GM19395 (cell line): ENCODE data around the gene GSTO2.

ENCODE experiments used
- ATAC-seq: cut with Tn5 transposase; IDR thresholded peaks from one replicate; pipeline ENCODE4 v1.9.1; 2021; ENCODE audit warnings: mild to moderate bottlenecking, moderate library complexity; ENCODE audit not compliant: unreplicated experiment

Gene GSTO2

DNA sequence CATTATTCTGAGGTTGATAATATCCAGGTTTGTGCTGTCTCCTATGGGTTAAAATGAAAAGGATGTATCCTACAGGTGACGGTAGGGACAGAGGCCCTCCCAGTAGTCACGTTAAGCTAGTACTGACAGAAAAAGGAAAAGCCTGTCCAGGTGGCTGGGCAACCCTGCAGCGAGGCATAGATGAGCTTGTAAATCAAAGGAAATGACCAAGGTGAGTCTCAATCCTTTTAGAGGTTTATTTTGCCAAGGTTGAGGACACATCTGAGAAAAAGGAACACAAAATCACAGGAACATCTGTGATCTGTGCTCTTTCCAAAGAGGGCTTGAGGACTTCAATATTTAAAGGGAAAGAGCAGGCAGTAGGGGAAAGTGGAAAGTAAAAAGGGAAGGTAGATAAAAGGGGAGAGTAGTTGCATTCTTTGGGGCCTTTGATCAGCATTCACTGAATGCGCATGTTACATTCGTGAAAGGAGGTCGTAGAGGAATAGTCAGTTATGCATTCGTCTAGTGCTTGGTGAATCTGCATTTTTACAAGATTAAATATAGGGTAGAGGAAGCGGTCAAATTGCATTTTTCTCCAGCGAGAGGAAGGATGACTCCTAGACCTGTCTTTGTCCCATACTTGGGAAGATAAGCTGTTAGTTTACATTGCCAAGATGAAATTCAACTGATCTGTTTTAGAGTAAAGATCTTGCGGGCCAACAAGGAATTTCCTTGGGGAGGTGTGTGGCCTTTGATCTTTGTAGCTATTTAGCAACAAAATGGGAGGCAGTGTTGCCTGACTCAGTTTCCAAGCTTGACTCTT, 15.2 kb upstream of the GSTO2 start:
- ATAC-seq, result no peak

DNA sequence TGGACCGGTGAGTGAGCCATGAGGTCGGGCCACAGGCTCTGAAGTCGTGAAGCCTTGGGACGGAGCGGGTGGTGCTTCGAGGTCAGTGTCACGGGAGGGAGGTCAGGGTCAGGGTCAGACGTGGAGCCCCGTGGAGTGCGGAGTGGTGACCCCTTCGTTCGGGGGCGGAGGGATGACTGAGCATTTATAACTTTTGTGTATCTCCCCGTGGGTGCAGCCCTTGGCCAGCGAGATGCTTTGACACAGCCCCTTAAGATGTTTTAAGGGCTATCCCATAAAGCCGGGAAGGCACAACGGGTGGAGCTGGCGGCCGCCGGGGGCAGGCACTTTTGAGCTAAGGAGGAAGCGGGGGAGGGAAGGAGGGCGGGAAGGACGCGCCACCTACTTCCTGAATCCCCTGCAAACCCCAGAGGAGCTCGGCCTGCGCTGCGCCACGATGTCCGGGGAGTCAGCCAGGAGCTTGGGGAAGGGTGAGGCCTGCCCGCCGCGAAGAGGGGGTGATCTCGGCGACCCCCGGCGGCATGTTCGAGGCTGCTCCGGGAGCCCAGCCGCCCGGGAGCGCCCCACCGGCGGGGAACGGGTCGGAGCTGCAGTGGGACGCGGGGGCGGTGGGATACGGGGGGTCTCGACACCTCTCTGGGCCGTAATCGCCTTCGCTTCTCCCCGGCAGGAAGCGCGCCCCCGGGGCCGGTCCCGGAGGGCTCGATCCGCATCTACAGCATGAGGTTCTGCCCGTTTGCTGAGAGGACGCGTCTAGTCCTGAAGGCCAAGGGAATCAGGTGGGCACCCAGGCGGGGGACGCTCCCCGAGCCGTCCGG, 14.3 kb upstream of the GSTO2 start, which contains the start of gene GSTO1:
Gene GSTO1, plus strand, starts transcription at position 400 of the 818 bp plus-strand sequence. Its CDS starts 37 bp downstream, at position 437.
- peak; percentile 77 for ATAC-seq

DNA sequence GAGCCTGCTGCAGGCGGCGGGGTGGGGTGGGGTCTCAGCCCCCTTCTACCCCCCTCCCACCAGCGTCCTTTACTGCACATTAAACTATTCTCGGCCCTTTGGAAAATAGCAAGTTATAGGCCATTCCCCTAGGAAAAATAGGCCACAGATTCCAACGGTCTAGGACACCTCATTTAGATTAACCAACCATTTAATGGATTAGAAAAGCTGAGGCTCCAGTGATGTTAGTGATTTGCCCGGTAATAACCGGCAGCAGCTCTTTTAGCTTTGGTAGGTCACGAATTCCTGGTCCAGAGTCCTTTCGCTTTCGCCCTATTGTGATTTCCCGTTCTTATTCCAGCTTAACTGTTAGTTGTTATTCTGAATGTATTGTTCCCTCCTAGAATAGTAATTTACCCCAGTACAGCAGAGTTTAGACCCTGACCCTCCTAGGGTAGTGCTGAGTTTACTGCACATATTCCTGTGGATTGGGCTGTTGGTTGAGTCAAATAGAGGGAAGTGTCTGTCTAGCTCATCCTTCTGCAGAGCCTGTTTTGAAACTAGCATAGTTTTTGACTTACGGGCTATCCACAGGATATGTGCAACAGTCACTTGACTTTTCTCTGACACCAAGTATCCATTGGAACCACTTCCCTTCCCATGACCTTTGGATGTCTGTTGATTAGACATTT, 13.5 kb upstream of the GSTO2 start:
- ATAC-seq, result peak; percentile 50

DNA sequence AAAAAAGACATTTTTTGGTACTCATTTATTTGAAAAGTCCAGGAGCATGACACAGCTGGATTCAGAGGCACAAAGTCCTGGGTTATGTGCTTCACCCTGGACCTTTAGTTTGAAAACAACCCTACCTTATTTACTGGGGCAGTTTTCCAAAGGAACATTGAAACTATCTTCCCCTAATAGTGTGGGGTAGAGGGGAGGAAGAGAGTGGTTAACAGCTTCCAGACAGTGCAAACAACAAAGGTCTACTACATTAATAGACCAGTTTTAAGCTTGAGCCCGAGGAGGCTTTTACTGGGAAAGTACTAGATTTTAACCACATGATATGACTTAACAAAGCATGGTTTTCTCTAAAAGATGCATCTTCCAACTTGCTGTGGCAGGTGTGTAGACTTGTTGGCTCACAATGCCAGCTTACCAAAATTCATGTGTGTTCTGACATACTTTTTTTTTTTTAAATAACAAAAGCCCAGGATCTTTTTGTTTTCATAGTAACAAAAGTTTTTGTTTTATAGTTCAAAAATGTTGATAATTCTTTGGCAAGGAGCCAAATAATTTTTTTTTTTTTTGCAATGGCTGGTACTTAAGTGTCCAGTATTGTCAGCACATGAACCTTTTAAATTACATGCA, 12.5 kb upstream of the GSTO2 start:
- ATAC-seq, result no peak

DNA sequence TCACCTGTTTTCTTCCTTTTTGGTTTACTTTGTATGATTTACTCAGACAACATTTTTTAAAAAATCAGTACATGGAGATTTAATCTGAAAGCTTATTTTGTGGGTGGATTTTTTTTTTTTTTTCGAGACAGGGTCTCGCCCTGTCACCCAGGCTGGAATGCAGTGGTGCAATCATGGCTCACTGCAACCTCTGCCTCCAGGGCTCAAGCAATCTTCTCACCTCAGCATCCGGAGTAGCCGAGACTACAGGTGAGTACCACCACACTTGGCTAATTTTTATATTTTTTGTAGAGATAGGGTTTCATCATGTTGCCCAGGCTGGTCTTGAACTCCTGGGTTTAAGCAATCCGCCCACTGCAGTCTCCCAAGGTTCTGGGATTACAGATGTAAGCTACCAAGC, 11.7 kb upstream of the GSTO2 start:
- no peak for ATAC-seq

DNA sequence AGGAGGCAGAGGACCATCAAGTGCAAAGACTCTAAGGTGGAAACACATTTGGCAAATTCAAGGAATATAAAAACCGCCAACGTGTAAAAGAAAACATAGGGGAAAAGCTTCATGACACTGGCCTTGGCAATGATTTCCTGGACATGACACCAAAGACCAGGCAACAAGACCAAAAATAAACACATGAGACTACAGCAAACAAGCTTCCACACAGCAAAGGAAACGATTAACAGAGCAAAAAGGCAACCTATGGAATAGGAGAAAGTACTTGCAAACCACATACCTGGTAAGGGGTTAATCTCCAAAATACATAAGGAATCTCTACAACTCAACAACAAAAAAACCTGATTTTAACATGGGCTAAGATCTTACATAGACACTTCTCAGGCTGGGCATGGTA, 10.8 kb upstream of the GSTO2 start:
- no peak for ATAC-seq

DNA sequence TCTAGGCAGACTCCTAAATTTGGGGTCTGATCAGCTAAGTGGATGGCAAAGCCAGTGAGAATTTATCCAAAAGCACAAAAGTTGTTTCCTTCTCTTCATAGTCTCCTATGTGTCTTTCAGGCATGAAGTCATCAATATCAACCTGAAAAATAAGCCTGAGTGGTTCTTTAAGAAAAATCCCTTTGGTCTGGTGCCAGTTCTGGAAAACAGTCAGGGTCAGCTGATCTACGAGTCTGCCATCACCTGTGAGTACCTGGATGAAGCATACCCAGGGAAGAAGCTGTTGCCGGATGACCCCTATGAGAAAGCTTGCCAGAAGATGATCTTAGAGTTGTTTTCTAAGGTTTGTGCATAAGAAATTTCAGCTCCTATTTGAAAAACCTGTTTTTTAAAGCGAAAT, 9.5 kb upstream of the GSTO2 start:
- ATAC-seq, result no peak

DNA sequence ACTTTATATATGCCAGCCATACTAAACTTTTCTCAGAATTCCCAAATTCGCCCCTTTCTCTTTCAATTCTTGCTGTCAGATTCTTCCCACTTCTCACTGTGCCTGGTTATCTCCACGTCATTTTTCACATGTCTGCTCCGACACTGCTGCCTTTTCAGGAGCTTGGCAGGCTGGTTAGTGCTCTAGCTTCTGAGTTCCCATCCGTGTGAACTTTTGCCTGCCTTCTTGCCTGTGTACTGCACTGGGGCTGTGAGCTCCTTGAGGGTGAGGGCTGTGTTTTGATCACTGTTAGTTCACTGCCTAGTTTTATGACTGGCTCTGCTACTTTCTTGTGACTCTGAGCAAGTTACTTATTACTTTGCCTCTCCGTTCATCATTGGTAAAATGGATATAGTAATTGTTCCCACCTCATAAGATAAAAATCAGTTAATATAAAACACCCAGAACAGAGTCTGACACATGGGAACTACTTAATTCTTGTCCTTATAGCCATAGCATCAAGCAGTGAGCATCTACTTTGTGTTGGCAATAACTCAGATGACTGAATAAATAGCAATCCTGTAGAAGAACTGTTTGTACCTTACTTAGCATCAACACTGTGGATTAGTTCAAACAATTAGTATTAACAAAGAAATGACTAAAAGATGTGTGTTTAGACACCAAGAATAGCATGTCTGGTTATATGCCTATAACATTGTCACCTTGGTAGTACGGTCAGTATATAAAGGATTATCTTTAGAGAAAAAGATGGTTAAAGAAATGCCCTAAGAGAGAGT, 8.8 kb upstream of the GSTO2 start:
- no peak for ATAC-seq

DNA sequence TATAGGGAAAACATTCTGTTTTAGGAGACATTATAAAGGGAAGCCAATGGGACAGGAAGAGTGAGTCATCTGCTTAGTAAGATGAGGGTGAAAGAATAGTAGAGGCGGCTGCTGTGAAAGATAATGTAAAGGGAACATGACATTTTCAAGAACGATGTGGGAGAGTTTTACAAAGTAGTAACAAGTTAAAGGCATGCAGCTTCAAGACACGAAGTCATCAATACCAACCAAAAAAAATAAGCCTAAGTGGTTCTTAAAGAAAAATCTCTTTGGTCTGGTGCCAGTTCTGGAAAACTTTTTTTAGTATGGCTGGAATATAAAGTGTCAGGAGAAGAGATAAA, 8.2 kb upstream of the GSTO2 start:
- no peak for ATAC-seq

DNA sequence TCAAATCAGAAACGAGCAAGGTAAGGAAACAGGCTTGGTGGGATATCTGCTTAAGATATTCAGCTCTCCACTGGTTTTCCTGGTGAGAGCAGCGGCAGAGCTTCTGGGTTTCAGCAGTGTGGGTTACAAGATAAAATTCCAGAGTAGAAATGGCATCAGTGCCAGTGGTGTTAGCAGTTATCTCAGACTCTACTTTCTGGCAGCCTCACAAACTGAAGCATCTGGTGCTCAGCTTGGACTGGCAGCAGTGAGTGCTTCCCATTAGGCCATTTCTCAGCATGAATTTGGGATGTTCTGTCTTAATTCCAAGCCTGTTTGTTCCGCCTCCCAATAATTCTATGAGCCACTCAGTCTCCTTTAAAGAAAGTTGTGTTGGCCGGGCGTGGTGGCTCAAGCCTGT, 6.9 kb upstream of the GSTO2 start:
- ATAC-seq, result no peak

DNA sequence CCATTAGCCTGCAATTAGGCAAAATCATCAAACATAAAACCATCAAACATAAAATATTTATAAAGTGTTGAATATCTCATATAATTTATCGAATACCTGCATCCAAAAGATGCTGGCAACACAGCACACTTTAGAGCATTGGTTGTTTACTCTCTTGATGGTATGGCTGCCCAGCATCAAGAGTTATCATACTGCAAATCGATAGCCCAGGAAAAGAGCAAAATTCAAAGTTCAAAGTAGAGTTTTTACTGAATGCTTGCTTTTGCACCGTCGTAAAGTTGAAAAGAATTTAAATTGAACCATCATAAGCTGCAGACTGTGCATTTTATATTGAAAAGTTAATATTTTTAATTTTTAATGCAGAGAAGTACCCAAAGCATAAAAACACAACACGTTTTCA, 4.2 kb upstream of the GSTO2 start:
- ATAC-seq, result no peak

DNA sequence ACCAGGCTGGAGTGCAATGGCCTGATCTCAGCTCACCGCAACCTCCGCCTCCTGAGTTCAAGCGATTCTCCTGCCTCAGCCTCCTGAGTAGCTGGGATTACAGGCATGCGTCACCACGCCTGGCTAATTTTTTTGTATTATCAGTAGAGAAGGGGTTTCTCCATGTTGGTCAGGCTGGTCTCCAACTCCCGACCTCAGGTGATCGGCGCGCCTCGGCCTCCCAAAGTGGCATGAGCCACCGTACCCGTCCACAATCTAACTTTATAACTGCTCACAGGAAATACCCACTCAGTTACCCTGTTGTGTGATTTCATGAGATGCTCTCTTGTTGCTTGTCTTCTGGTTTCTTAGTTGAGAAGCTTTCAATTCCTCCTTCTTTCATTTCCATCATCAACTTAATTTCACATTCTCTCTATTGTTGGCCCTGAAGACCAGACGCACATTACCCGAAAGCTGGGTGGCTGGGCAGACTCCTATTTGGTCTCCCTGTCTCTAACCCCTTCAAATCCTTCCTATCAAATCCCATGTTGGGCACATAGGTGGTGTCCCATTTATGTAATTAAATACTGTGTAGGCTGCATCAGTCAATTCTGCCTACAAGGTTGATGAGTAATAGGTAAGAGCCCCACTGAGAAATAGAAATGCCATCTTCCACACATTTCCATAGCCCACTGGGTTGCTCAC, 1.1 kb upstream of the GSTO2 start:
- ATAC-seq, result no peak

DNA sequence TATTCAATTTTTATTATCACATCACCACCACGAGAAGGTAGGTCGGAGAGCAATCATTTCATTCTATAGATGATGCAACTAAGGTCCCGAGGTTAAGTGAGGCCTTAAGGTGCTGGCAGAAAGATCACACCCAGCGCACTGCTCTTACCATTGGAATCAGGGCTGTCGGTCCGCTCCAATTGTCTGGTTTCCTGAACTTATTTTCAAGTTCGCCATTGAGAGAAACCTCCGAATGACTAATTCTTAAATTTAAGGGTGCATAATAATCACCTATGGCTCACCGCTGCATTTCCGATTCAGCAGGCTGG, 625 bp upstream of the GSTO2 start:
- ATAC-seq, result no peak

DNA sequence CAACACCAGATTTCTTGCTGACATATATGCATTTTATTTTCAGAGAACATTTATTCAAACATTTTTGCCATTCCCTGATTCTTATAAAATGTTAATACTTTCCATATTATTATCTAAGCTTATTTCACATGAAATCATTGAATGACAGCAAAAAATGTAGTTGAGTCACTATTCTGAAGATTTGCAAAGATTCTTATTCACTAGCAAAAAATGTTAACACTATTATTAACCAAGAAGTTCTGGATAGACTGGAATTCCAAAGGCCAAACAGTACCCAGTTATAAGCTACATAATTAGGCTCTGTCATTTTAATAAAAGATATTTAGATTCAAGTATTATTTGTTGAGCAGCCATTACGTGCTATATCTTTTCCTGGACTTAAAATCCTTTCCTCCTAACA, 4.3 kb downstream of the GSTO2 start:
- no peak for ATAC-seq

DNA sequence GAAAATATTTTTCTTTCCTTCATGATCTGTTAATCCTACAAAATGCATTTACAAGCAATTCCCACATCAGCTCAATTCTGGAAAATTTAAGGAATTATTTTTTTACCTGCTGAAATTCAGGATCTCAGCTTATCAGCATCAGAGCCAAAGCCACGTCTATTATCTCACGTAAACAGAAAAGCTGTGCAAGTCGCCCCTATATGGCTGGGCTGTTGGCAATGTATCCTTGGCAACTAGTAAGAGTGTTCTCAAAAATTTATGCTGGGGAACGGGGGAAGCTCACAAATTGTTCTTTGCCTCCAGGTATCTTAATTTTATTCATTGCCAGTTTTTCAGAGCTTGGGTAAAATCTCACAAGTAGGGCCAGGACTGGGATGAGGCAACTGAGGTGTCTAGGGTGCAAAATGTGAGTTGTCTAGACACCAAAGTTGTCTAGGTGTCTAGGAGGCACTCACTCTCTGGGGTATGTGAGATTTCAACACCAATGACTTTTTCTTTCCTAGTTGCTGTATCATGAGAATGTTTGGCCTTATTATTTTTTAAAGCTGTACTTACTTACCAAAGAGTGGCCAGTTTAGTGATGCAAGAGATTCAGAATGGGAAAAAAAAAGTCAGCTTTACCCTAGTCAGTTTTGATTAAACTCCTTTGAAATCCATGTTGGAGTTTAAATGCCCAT, 5.1 kb downstream of the GSTO2 start:
- ATAC-seq, result no peak

DNA sequence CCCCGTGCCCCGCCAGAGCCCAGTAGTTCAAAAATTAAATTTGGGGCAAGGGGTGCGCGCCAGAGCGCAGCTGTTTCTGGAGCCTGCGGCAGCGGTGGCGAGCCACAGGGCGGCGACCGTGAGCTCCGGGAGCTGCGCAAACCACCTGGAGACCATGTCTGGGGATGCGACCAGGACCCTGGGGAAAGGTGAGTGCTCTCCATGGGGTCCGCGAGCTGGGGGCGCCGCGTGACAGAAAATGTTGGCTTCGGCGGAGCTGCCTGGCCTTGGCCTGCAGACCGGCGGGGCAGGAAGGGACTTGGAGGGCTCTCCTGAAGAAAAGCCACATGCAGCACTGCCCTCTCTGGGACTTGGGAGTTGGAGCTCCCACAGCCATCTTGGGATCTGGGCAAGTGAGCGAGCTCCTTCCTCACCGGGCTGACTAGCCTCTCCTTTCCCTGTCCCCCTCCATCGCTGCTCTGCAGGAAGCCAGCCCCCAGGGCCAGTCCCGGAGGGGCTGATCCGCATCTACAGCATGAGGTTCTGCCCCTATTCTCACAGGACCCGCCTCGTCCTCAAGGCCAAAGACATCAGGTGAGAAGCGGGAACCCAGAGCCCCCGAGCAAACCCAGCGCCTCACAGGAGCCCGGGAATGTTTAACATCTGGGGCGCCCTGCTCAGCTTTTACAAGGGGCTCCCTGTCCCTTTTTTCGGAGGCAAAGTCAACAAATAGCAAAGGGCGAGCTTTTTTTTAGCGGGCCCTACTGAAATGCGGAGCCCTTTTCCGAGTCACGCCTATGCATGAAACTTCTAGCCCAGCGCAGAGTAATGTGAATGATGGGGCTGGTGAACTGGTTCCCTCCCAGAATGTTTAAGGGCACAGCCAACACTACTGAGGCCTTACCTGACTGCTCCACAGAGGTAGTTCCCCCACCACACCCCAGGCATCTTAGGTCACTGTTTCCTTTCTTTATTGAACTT, 6.1 kb downstream of the GSTO2 start:
- peak; percentile 89 for ATAC-seq

DNA sequence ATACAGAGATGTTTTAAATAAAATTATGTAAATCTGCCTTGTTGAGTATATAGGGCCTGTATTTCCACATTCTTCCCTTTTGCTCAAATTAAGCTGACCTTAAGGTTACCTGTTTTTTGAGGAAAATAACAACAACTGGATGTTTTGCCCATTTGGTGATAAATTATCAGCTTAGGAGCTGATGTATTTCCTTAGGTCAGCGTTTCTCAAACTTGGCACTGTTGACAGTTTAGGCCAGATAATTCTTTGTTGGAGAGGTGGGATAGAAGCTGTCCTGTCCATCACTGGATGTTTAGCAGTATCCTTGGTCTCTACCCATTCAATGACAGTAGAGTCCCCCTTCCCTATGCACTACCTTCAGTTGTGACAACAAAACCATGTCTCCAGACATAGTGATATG, 7.2 kb downstream of the GSTO2 start:
- no peak for ATAC-seq

DNA sequence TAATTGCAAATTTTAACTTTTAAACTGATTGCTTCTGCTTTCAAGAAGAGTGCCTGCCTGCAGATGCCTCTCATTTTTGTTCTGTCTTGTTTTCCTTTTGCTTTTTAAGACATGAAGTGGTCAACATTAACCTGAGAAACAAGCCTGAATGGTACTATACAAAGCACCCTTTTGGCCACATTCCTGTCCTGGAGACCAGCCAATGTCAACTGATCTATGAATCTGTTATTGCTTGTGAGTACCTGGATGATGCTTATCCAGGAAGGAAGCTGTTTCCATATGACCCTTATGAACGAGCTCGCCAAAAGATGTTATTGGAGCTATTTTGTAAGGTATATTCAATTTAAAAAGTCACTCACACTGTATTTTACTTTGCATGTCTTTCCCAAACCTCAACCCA, 8.8 kb downstream of the GSTO2 start:
- ATAC-seq, result no peak
